ENCODE data around the gene PCDH9. TPM values are rescaled to one million over a fixed set of nuclear protein-coding genes. Genes with fewer than 3 reads are reported as not detected.

Gene PCDH9
- total and polyA plus RNA-seq, 2 of the 4 experiments (the other 2 are of a cell fraction), result 2.2 to 10.2 TPM

- Histone ChIP-seq H2AK9ac (replicated peaks; ENCODE audit: low read depth, low read length, poor library complexity) (no peak overlapping the region), H3K14ac (replicated peaks; ENCODE audit: low read depth, low read length) (no peak overlapping the region), H2BK20ac (ENCODE audit: low read depth, low read length) (no peak overlapping the region), H3K4me3 (ENCODE audit: insufficient read depth, low read depth, low read length) (no peak overlapping the region), H3K23ac (ENCODE audit: low read depth, low read length) (no peak overlapping the region), H3K27ac (ENCODE audit: insufficient read depth, low read length) (no peak overlapping the region), H2BK120ac (ENCODE audit: low read depth, low read length) (no peak overlapping the region), H2BK15ac (ENCODE audit: low read depth, low read length) (no peak overlapping the region), H3K79me1 (ENCODE audit: low read depth in 1 of 2, low read length in 2 of 2) (no peaks in the 10 kb centered on the region), H3K4ac (ENCODE audit: low read depth, low read length) (no peak overlapping the region), H3K9ac (ENCODE audit: low read depth, low read length) (no peak overlapping the region), H4K8ac (ENCODE audit: low read depth in 2 of 2, low read length in 2 of 2) (no peak overlapping the region), H3K9me1 (ENCODE audit: insufficient read depth, low read length) (no peaks in the 10 kb centered on the region), H3K9me3 (ENCODE audit: control insufficient read depth, insufficient read depth, low read length) (no peaks in the 10 kb centered on the region), H2BK5ac (ENCODE audit: low read depth, low read length, poor library complexity, severe bottlenecking) (no peak overlapping the region), H4K20me1 (ENCODE audit: insufficient read depth, low read length) (no peaks in the 10 kb centered on the region), H4K5ac (ENCODE audit: low read depth, low read length) (no peak overlapping the region), H2AK5ac (ENCODE audit: low read depth, low read length) (no peak overlapping the region), H4K91ac (ENCODE audit: insufficient read depth, low read depth, low read length) (no peak overlapping the region), H3K18ac (ENCODE audit: low read depth, low read length) (no peak overlapping the region), H3K27me3 (ENCODE audit: control insufficient read depth, insufficient read depth, low read length) (no peaks in the 10 kb centered on the region), H2AFZ (replicated peaks; ENCODE audit: low read length, poor library complexity) (no peak overlapping the region), H3K4me2 (ENCODE audit: low read depth, low read length) (no peak overlapping the region), H3K36me3 (ENCODE audit: control insufficient read depth, insufficient read depth, low read length) (no peaks in the 10 kb centered on the region), H3K4me1 (ENCODE audit: control insufficient read depth, insufficient read depth, low read length) (peaks cover 6% of the 10 kb centered on the region), H3K56ac (ENCODE audit: extremely low read depth, insufficient read depth, low read length) (no peak overlapping the region)
- ChIA-PET CTCF (no interaction called here), POLR2A (ENCODE audit: unreplicated experiment) (no interaction called here)
- TF ChIP-seq MXI1 (IDR thresholded peaks at IDR 0.05; ENCODE audit: borderline replicate concordance, low read depth, low read length), result no peak
- TF ChIP-seq CEBPB (IDR thresholded peaks at IDR 0.05; ENCODE audit: low read depth, low read length), result no peak
- TF ChIP-seq RAD21 (IDR thresholded peaks at IDR 0.05; ENCODE audit: low read length), result no peak
- no peak for TF ChIP-seq RFX5 (IDR thresholded peaks at IDR 0.05; ENCODE audit: low read depth, low read length)
- TF ChIP-seq CHD1 (IDR thresholded peaks at IDR 0.05; ENCODE audit: low read depth, low read length), result no peak
- TF ChIP-seq MAFK (IDR thresholded peaks at IDR 0.05; ENCODE audit: low read depth, low read length), result no peak
- DNase-seq (no peak), ATAC-seq (ENCODE audit: low read depth) (no peak)
- intact Hi-C loops (cut with micrococcal nuclease), result no loop called here
- BruUV-seq (replicated peaks), result no TSS peak
- WGBS, 2 experiments (ENCODE audit: extremely low coverage in 2 of 2, insufficient read length in 1 of 2), result no CpG with 5 or more reads among the region's 1 CpG
- dilution Hi-C loops (cut with HindIII; ENCODE audit: low sequenced_read_pairs, unreplicated experiment), result no loop called here
- in situ Hi-C loops (cut with MboI; ENCODE audit: low sequenced_read_pairs), result no loop called here
Observed at GRCh38 chr13:66369666-66370065, 860.5 kb downstream of the PCDH9 start.

All from IMR-90 (cell line).